ENCODE measurements around the gene ALCAM. TPM values are rescaled to one million over a fixed set of nuclear protein-coding genes. Genes with fewer than 3 reads are reported as not detected.
"Not testable (repeated sequence)": the region's sequence is repeated elsewhere in the genome, so short reads cannot be mapped to it uniquely, and the experiment has no call there.

The ALCAM gene
- total RNA-seq, 2 experiments from 2014 or later = 20.3 to 20.6 TPM

DNA sequence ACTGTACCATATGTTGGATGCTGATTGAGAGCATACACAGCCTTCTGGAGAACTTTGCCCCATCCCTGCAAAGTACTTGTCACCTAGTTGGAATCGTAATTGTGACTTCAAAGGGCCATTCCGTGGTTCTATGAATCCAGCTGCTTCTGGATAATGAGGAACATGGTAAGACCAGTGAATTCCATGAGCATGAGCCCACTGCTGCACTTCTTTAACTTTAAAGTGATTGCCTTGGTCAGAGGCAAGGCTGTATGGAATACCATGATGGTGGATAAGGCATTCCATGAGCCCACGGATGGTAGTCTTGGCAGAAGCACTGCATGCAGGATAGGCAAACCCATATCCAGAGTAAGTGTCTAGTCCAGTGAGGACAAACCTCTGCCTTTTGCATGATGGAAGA is 235.6 kb downstream of the ALCAM start:
- intact Hi-C loops (cut with micrococcal nuclease); H3K27me3 Mint-ChIP-seq; POLR2A ChIA-PET; H3K27ac Mint-ChIP-seq; H3K4me3 Mint-ChIP-seq; H3K9me3 Mint-ChIP-seq; CTCF ChIA-PET; DNase-seq; H3K4me1 Mint-ChIP-seq (ENCODE audit: low read depth); H3K36me3 Mint-ChIP-seq: not testable (repeated sequence)

GRCh38 chr3:105603516-105603915 is 236.8 kb downstream of the ALCAM start:
- H3K36me3 Mint-ChIP-seq; H3K27ac Mint-ChIP-seq; DNase-seq; H3K4me3 Mint-ChIP-seq; H3K9me3 Mint-ChIP-seq; intact Hi-C loops (cut with micrococcal nuclease); H3K4me1 Mint-ChIP-seq (ENCODE audit: low read depth); POLR2A ChIA-PET; H3K27me3 Mint-ChIP-seq; CTCF ChIA-PET: not testable (repeated sequence)

GRCh38 chr3:105606016-105606415 is 239.3 kb downstream of the ALCAM start:
- H3K4me3 Mint-ChIP-seq = no peak overlapping the region
- intact Hi-C loops (cut with micrococcal nuclease) = no loop called here
- POLR2A ChIA-PET = no interaction called here
- no peaks in the 10 kb centered on the region for H3K9me3 Mint-ChIP-seq
- H3K4me1 Mint-ChIP-seq (ENCODE audit: low read depth) = no peaks in the 10 kb centered on the region
- H3K36me3 Mint-ChIP-seq = no peaks in the 10 kb centered on the region
- CTCF ChIA-PET = no interaction called here
- H3K27me3 Mint-ChIP-seq = no peaks in the 10 kb centered on the region
- no peak overlapping the region for H3K27ac Mint-ChIP-seq
- no peak for DNase-seq

GRCh38 chr3:105608623-105609022 is 241.9 kb downstream of the ALCAM start:
- ChIA-PET CTCF (no interaction called here), POLR2A (interaction anchor here (0.6 kb wide), 1 partner anchor 806 kb away, joined by 3 read pairs; no protein-coding TSS in a partner anchor)
- Mint-ChIP-seq H3K4me1 (ENCODE audit: low read depth) (no peaks in the 10 kb centered on the region), H3K36me3 (no peaks in the 10 kb centered on the region), H3K27me3 (no peaks in the 10 kb centered on the region), H3K9me3 (no peaks in the 10 kb centered on the region), H3K4me3 (no peak overlapping the region), H3K27ac (no peak overlapping the region)
- DNase-seq = no peak
- intact Hi-C loops (cut with micrococcal nuclease) = no loop called here

DNA sequence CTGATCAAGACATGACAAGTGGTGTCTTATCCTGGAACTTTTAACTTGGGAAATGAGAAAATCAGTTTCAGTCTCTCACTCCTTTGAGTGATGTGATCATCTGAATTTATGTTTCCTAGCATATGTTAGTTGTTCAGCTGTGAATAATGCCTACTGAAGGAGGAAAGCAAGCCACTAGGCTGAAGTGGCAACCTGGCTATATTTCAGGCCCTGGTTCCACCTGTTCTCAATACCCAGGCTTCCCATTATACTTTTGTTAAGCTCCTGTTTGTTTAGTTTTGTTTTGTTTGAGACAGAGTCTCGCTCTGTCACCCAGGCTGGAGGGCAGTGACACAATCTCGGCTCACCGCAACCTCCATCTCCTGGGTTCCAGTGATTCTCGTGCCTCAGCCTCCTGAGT is 243.8 kb downstream of the ALCAM start:
- POLR2A ChIA-PET = no interaction called here
- Mint-ChIP-seq H3K9me3 (no peaks in the 10 kb centered on the region), H3K4me3 (no peak overlapping the region)

DNA sequence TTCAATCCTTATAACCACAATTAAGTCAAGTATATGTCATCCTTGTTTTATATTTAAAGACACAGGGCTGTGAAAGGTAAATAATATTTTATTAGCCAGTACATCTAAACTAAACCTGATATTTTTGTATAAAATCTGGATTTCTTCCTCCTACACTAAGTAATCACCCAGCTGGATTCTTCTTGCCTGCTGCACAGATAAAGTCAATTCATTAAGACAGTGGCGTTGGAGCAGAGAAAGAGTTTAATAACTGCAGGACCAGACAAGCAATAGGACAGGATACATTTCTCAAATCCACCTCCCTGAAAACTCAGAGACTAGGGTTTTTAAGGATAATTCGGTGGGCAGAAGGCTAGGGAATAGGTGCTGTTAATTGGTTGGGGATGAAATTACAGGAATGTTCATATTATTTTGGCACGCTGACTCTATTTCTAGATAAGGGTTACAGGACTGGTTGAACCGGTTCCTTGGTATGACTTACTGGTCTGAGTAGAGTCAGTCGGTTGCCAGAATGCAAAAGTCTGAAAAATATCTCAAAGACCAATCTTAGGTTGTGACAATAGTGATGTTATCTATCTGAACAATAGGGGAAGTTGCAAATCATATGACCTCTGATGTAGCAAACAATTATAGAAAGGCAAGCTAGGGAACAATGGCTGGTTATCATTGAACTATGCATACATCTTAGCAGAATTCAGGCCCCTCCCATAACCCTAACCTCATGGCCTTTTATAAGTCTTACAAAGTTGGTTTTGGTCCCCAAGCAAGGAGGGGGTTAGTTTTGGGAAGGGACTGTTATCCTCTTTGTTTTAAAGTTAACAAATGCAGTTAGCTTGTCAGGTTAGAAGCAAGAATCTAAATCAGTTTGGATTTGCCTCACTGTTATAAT is 244.8 kb downstream of the ALCAM start:
- Mint-ChIP-seq H3K4me1 (ENCODE audit: low read depth) (no peaks in the 10 kb centered on the region), H3K9me3 (no peaks in the 10 kb centered on the region), H3K27ac (no peak overlapping the region), H3K4me3 (no peak overlapping the region), H3K27me3 (no peaks in the 10 kb centered on the region), H3K36me3 (no peaks in the 10 kb centered on the region)
- POLR2A ChIA-PET = no interaction called here
- CTCF ChIA-PET = no interaction called here
- intact Hi-C loops (cut with micrococcal nuclease) = no loop called here
- DNase-seq = no peak

More for the DNA sequence above, 243.8 kb downstream of the ALCAM start:
- no peak for DNase-seq
- CTCF ChIA-PET = no interaction called here
- Mint-ChIP-seq H3K27ac (no peak overlapping the region), H3K27me3 (no peaks in the 10 kb centered on the region), H3K36me3 (no peaks in the 10 kb centered on the region), H3K4me1 (ENCODE audit: low read depth) (no peaks in the 10 kb centered on the region)
- intact Hi-C loops (cut with micrococcal nuclease) = no loop called here

GRCh38 chr3:105613120-105613519 is 246.4 kb downstream of the ALCAM start:
- CTCF ChIA-PET = no interaction called here
- DNase-seq = no peak
- H3K4me1 Mint-ChIP-seq (ENCODE audit: low read depth) = no peaks in the 10 kb centered on the region
- H3K27me3 Mint-ChIP-seq = no peaks in the 10 kb centered on the region
- H3K9me3 Mint-ChIP-seq = no peaks in the 10 kb centered on the region
- intact Hi-C loops (cut with micrococcal nuclease) = no loop called here
- H3K27ac Mint-ChIP-seq = no peak overlapping the region
- H3K36me3 Mint-ChIP-seq = no peaks in the 10 kb centered on the region
- no peak overlapping the region for H3K4me3 Mint-ChIP-seq
- POLR2A ChIA-PET = no interaction called here

GRCh38 chr3:105614288-105615030 is 247.8 kb downstream of the ALCAM start:
- intact Hi-C loops (cut with micrococcal nuclease) = no loop called here
- no peaks in the 10 kb centered on the region for H3K4me1 Mint-ChIP-seq (ENCODE audit: low read depth)
- no peak overlapping the region for H3K4me3 Mint-ChIP-seq
- ChIA-PET CTCF (no interaction called here), POLR2A (no interaction called here)
- no peaks in the 10 kb centered on the region for H3K27me3 Mint-ChIP-seq
- H3K36me3 Mint-ChIP-seq = no peaks in the 10 kb centered on the region
- H3K27ac Mint-ChIP-seq = no peak overlapping the region
- H3K9me3 Mint-ChIP-seq = no peaks in the 10 kb centered on the region
- DNase-seq = no peak

DNA sequence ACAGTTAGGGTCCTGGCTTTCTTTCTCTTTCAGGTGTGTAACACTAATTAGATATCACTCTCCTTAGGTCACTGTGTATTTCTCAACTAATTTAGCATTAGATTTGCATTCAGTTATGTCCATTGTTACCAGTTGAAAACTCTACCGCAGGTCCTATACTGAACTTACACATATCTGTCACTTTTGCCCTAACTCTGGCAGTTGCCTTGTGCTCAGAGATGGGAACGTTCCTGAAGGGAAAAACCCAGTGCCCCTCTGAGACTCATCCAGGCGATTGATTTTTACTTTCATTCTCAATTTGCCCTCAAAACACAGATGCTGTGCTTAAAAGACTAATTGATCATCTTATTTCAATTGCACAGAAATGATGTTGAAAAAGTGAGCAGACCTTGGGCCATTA is 249.1 kb downstream of the ALCAM start:
- no peak overlapping the region for H3K4me3 Mint-ChIP-seq
- H3K27ac Mint-ChIP-seq = no peak overlapping the region
- ChIA-PET CTCF (no interaction called here), POLR2A (no interaction called here)
- H3K27me3 Mint-ChIP-seq = no peaks in the 10 kb centered on the region
- intact Hi-C loops (cut with micrococcal nuclease) = no loop called here
- no peaks in the 10 kb centered on the region for H3K36me3 Mint-ChIP-seq
- H3K9me3 Mint-ChIP-seq = no peaks in the 10 kb centered on the region
- H3K4me1 Mint-ChIP-seq (ENCODE audit: low read depth) = no peaks in the 10 kb centered on the region
- no peak for DNase-seq

GRCh38 chr3:105616374-105617121 is 249.8 kb downstream of the ALCAM start:
- Mint-ChIP-seq H3K4me3 (no peak overlapping the region), H3K27ac (no peak overlapping the region), H3K36me3 (no peaks in the 10 kb centered on the region), H3K4me1 (ENCODE audit: low read depth) (no peaks in the 10 kb centered on the region), H3K27me3 (no peaks in the 10 kb centered on the region), H3K9me3 (no peaks in the 10 kb centered on the region)
- intact Hi-C loops (cut with micrococcal nuclease) = no loop called here
- POLR2A ChIA-PET = no interaction called here
- no peak for DNase-seq
- CTCF ChIA-PET = no interaction called here

GRCh38 chr3:105618556-105618955 is 251.8 kb downstream of the ALCAM start:
- DNase-seq = no peak
- Mint-ChIP-seq H3K36me3 (no peaks in the 10 kb centered on the region), H3K27me3 (no peaks in the 10 kb centered on the region), H3K9me3 (no peaks in the 10 kb centered on the region), H3K4me3 (no peak overlapping the region), H3K27ac (no peak overlapping the region), H3K4me1 (ENCODE audit: low read depth) (no peaks in the 10 kb centered on the region)
- intact Hi-C loops (cut with micrococcal nuclease) = no loop called here
- ChIA-PET CTCF (interaction anchor here (0.6 kb wide), 1 partner anchor 312 kb away, joined by 3 read pairs; no protein-coding TSS in a partner anchor), POLR2A (no interaction called here)

DNA sequence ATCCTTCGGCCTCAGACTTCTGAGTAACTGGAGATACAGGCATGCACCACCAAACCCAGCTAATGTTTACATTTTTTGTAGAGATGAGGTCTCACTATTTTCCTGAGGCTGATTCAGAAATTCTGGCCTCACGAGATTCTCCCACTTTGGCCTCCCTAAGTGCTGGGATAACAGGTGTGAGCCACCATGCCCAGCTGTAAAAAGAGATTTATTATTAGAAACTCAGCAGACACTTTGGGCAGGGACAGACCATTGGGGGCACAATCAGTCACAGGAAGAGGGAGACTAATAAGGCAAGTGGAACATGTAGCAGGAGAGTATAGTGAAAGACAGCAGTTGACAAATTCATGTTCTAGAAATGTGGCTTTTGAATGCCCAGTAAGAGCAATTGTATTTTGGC is 252.9 kb downstream of the ALCAM start:
- no peaks in the 10 kb centered on the region for H3K9me3 Mint-ChIP-seq
- H3K27ac Mint-ChIP-seq = no peak overlapping the region
- ChIA-PET CTCF (no interaction called here), POLR2A (no interaction called here)
- no peak for DNase-seq
- no peak overlapping the region for H3K4me3 Mint-ChIP-seq
- no peaks in the 10 kb centered on the region for H3K27me3 Mint-ChIP-seq
- intact Hi-C loops (cut with micrococcal nuclease) = no loop called here
- no peaks in the 10 kb centered on the region for H3K4me1 Mint-ChIP-seq (ENCODE audit: low read depth)
- no peaks in the 10 kb centered on the region for H3K36me3 Mint-ChIP-seq

Data from activated CD4-positive, alpha-beta memory T cell treated with anti-CD3 and anti-CD28 coated beads for 36 hours (primary cell).